SK-N-SH treated with all-trans-retinoic acid at 6 μM for 48 hours (cell line): ENCODE results near the gene MED29.

Experiments
- ARNTL ChIP-seq: fragments of 450-650 bp; formaldehyde crosslinking; IDR thresholded peaks from 2 replicates; pipeline ENCODE4 v1.5.0; 2020; ENCODE audit warnings: low read depth, mild to moderate bottlenecking, moderate library complexity, borderline replicate concordance
- BACH2 ChIP-seq: fragments of 250-450 bp; sonication (Bioruptor Pico); IDR thresholded peaks from 2 replicates; pipeline ENCODE4 v1.9.0; 2021; ENCODE audit warnings: mild to moderate bottlenecking, borderline replicate concordance
- GLIS3 ChIP-seq: fragments of 250-450 bp; sonication (Bioruptor Pico); IDR thresholded peaks from 2 replicates; pipeline ENCODE4 v1.5.0; 2020; ENCODE audit warnings: mild to moderate bottlenecking, moderate library complexity
- RARB ChIP-seq: fragments of 250-450 bp; sonication (Bioruptor Pico); IDR thresholded peaks from 2 replicates; pipeline ENCODE4 v1.8.0; 2021; ENCODE audit warnings: mild to moderate bottlenecking, moderate library complexity
- SNAI2 ChIP-seq: fragments of 250-450 bp; sonication (Bioruptor Pico); IDR thresholded peaks from 2 replicates; pipeline ENCODE4 v1.5.0; 2020; ENCODE audit warnings: mild to moderate bottlenecking, moderate library complexity
- TOX ChIP-seq: fragments of 250-450 bp; sonication (Bioruptor Pico); IDR thresholded peaks from 2 replicates; pipeline ENCODE4 v1.8.0; 2021; ENCODE audit warnings: mild to moderate bottlenecking, moderate library complexity, borderline replicate concordance
- ZFP3 ChIP-seq: fragments of 250-450 bp; sonication (Bioruptor Pico); IDR thresholded peaks from 2 replicates; pipeline ENCODE4 v1.5.0; 2020; ENCODE audit warnings: mild to moderate bottlenecking, moderate library complexity
- ZFP30 ChIP-seq: fragments of 450-650 bp; formaldehyde crosslinking; IDR thresholded peaks from 2 replicates; pipeline ENCODE4 v1.5.0; 2022; ENCODE audit warnings: mild to moderate bottlenecking, moderate library complexity
- ZNF8 ChIP-seq: fragments of 450-650 bp; formaldehyde crosslinking; IDR thresholded peaks from 2 replicates; pipeline ENCODE4 v1.5.0; 2020; ENCODE audit warnings: mild to moderate bottlenecking, moderate library complexity
- TF ChIP-seq, protein P1 (sequence below): fragments of 250-450 bp; sonication (Bioruptor Pico); IDR thresholded peaks from 2 replicates; pipeline ENCODE4 v1.8.0; 2020; ENCODE audit warnings: mild to moderate bottlenecking, moderate library complexity, borderline replicate concordance
- TF ChIP-seq, protein P2 (sequence below): fragments of 250-450 bp; sonication (Bioruptor Pico); IDR thresholded peaks from 2 replicates; pipeline ENCODE4 v1.8.0; 2021; ENCODE audit warnings: low read depth, mild to moderate bottlenecking, moderate library complexity, borderline replicate concordance
- TF ChIP-seq, protein P3 (sequence below): fragments of 250-450 bp; sonication (Bioruptor Pico); IDR thresholded peaks from 2 replicates; pipeline ENCODE4 v1.5.0; 2020; ENCODE audit warnings: mild to moderate bottlenecking, moderate library complexity

DNA sequence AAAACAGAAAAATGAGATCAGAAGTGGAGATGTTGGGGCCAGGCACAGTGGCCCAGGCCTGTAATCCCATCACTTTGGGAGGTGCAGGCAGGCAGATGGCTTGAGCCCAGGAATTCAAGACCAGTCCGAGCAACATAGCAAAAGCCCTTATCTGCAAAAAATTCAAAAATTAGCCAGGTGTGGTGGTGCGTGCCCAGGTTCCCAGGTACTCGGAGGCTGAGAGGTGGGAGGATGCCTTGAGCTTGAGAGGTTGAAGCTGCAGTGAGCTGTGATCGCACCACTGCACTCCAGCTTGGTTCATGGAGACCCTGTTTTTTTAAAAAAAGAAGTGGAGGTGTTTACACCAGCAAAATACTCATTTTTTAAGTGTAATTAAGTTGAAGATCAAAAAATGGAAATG is 8.9 kb downstream of the MED29 start:
- no peak for TF ChIP-seq GLIS3 (CRISPR knock-in tag)
- TF ChIP-seq BACH2 (CRISPR knock-in tag): no peak
- TF ChIP-seq RARB (CRISPR knock-in tag): no peak
- TF ChIP-seq ZFP3: no peak
- TF ChIP-seq ARNTL: no peak
- TF ChIP-seq ZFP30: no peak
- TF ChIP-seq, protein P1, sequence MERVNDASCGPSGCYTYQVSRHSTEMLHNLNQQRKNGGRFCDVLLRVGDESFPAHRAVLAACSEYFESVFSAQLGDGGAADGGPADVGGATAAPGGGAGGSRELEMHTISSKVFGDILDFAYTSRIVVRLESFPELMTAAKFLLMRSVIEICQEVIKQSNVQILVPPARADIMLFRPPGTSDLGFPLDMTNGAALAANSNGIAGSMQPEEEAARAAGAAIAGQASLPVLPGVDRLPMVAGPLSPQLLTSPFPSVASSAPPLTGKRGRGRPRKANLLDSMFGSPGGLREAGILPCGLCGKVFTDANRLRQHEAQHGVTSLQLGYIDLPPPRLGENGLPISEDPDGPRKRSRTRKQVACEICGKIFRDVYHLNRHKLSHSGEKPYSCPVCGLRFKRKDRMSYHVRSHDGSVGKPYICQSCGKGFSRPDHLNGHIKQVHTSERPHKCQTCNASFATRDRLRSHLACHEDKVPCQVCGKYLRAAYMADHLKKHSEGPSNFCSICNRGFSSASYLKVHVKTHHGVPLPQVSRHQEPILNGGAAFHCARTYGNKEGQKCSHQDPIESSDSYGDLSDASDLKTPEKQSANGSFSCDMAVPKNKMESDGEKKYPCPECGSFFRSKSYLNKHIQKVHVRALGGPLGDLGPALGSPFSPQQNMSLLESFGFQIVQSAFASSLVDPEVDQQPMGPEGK: no peak
- TF ChIP-seq SNAI2: no peak
- TF ChIP-seq TOX (CRISPR knock-in tag): no peak
- TF ChIP-seq ZNF8 (CRISPR knock-in tag): no peak
- TF ChIP-seq, protein P2, sequence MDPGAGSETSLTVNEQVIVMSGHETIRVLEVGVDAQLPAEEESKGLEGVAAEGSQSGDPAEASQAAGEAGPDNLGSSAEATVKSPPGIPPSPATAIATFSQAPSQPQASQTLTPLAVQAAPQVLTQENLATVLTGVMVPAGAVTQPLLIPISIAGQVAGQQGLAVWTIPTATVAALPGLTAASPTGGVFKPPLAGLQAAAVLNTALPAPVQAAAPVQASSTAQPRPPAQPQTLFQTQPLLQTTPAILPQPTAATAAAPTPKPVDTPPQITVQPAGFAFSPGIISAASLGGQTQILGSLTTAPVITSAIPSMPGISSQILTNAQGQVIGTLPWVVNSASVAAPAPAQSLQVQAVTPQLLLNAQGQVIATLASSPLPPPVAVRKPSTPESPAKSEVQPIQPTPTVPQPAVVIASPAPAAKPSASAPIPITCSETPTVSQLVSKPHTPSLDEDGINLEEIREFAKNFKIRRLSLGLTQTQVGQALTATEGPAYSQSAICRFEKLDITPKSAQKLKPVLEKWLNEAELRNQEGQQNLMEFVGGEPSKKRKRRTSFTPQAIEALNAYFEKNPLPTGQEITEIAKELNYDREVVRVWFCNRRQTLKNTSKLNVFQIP (CRISPR knock-in tag): no peak
- TF ChIP-seq, protein P3, sequence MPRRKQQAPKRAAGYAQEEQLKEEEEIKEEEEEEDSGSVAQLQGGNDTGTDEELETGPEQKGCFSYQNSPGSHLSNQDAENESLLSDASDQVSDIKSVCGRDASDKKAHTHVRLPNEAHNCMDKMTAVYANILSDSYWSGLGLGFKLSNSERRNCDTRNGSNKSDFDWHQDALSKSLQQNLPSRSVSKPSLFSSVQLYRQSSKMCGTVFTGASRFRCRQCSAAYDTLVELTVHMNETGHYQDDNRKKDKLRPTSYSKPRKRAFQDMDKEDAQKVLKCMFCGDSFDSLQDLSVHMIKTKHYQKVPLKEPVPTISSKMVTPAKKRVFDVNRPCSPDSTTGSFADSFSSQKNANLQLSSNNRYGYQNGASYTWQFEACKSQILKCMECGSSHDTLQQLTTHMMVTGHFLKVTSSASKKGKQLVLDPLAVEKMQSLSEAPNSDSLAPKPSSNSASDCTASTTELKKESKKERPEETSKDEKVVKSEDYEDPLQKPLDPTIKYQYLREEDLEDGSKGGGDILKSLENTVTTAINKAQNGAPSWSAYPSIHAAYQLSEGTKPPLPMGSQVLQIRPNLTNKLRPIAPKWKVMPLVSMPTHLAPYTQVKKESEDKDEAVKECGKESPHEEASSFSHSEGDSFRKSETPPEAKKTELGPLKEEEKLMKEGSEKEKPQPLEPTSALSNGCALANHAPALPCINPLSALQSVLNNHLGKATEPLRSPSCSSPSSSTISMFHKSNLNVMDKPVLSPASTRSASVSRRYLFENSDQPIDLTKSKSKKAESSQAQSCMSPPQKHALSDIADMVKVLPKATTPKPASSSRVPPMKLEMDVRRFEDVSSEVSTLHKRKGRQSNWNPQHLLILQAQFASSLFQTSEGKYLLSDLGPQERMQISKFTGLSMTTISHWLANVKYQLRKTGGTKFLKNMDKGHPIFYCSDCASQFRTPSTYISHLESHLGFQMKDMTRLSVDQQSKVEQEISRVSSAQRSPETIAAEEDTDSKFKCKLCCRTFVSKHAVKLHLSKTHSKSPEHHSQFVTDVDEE (CRISPR knock-in tag): no peak
